SK-N-DZ (cell line): Measurements from ENCODE around the gene SCMH1.
"Not testable (repeated sequence)": the region's sequence is repeated elsewhere in the genome, so short reads cannot be mapped to it uniquely, and the experiment has no call there.

Experiments used
- DNase-seq: peaks from one replicate; pipeline ENCODE4 v3.0.0-alpha.2; 2015; ENCODE audit warnings: low spot score

The SCMH1 gene

DNA sequence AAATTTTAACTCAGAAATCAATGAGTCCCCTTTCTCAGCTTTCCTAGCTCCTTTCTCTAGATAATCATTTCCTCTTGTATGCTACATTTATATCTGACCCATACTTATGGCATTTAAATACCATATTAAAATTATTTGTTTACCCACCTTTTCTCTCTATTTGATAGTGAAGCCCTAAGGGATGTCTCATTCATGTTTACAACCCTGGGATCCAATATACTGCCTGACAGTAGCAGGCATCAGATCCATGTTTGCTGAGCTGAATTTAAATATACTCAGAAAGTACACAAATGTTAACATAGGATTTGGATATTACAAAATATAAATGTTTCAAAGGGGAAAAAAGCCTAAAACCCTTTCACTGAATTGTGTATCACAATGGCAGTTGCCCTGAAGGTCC is 26.5 kb downstream of the SCMH1 start:
- DNase-seq = no peak

DNA sequence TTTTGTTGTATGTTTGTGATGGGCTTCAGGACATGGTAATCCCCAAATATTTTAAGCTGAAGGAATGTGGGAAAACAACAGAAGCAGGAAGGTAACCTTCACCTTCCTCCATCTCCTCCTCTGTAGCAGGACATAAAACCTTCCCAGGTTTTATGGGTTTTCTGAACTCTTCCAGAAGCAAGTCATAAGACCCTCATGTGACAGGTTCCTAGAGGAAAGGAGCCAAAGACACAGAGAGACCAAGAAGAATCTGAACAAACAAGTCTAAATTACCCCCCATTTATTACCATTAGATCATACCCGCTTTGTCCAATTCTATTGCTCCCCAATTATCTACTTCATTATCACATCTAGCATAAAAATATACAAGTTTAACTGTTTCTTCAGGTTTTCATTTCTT is 28.8 kb downstream of the SCMH1 start:
- no peak for DNase-seq

DNA sequence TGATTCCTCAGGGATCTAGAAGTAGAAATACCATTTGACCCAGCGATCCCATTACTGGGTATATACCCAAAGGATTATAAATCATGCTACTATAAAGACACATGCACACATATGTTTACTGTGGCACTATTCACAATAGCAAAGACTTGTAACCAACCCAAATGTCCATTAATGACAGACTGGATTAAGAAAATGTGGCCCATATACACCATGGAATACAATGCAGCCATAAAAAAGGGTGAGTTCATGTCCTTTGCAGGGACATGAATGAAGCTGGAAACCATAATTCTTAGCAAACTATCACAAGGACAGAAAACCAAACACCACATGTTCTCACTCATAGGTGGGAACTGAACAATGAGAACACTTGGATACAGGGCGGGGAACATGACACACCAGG is 30.5 kb downstream of the SCMH1 start:
- not testable (repeated sequence) for DNase-seq

DNA sequence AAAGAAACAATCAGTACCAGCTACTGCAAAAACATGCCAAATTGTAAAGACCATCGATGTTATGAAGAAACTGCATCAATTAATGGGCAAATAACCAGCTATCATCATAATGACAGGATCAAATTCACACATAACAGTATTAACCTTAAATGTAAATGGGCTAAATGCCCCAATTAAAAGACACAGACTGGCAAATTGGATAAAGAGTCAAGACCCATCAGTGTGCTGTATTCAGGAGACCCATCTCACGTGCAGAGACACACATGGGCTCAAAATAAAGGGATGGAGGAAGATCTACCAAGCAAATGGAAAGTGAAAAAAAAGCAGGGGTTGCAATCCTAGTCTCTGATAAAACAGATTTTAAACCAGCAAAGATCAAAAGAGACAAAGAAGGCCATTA is 35.1 kb downstream of the SCMH1 start:
- not testable (repeated sequence) for DNase-seq

DNA sequence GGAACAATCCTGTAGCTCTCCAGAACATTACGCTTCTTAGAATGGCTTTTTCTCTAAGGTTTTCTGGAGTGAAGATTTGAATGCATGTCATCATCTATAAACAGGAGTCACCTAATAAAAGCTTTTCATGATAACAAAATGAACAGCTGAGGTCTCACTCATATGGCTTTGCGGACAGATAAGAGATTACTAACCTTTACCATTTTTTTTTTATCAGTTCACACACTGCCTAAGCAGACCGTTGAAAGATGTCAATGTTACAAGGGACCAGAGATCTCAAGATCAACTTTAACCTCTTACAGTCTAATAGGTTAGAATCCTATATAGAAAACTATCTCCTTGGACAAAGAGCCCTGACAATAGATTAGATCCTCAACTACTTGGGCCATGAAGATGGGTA is 41.4 kb downstream of the SCMH1 start:
- no peak for DNase-seq

DNA sequence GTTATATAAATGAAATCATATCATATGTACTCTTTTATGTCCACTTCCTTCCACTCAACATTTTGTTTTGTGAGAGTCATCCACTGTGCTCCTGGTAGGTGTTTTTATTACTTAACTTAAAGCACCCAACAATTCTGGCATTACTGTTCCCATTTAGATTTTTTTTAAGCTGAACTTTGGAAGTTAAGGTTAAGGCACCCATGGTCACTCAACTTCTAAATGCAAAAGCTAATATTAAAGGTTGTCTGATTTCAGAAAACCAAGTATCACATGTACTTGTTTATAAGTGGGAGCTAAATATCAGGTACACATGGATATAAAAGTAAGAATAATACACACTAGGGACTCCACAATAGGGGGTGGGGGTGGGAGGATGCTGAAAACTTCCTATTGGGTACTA is 42.7 kb downstream of the SCMH1 start:
- DNase-seq = no peak

DNA sequence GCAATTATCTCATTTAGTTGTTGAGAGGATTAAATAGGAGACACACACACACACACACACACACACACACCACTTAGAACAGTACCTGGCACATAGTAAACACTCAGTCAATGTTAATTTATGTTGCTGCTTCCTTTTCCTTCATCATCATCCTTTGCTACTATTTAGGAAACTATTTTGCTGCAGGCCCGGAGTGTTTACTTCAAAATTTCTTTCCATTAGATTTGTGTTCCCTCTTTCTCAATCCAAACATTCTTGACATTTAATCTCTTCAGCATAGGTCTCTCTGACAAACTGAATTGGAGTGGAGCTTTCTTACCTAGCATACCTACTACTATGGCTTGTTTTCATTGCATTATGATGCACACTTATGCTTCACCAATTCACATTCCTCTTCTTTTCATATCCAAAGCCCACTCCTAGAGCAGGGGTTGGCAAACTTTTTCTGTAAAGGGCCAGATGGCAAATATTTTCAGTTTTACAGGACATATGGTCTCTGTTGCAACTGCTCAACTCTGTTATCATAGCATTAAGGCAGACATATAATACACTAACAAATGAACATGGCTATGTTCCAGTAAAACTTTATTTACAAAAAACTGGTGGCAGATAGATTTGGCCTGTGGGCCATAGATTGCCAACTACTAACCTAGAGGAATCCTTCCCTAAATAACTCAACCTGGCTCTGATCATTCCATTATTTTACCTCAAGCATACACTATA is 49.5 kb downstream of the SCMH1 start:
- DNase-seq = no peak

DNA sequence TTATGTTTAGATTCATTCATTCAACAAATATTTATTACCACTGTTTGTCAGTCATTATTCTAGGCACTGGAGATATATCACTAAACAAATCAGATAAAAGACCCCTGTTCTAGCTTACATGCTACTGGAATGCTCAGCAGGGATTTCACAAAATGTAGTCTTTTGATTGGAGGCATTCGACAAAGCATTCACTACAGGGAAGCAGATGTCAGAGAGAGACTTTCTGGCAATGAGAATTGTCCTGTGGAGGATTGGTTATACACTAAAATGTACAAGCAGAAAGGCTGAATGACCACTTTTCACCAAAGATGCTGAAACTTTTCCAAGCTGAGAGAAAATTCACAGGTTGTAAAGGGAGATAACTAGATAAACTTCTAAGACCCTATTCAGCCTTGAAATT is 57.7 kb downstream of the SCMH1 start:
- DNase-seq = no peak

DNA sequence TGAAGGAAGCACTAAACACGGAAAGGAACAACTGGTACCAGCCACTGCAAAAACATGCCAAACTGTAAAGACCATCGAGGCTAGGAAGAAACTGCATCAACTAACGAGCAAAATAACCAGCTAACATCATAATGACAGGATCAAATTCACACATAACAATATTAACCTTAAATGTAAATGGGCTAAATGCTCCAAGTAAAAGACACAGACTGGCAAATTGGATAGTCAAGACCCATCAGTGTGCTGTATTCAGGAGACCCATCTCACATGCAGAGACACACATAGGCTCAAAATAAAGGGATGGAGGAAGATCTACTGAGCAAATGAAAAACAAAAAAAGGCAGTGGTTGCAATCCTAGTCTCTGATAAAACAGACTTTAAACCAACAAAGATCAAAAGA is 63.9 kb downstream of the SCMH1 start:
- DNase-seq = not testable (repeated sequence)

DNA sequence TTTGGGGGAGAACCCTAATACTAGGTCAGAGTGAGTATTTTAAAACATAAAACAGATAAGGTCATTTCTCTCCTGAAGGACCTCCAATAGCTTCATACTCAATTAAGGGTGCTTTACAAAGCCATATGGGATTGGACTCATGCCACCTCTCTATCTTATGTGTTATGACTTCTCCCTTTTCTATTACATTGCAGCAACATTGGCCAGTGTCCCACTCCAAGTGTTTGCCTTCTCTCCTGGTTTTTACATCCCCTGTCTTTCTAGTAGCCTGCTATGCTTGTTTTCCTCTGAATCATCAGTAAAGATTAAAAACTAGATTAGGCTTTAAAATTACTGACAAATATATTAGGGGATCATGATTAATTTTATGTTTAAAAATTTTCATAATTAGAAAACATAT is 66.6 kb downstream of the SCMH1 start:
- no peak for DNase-seq

DNA sequence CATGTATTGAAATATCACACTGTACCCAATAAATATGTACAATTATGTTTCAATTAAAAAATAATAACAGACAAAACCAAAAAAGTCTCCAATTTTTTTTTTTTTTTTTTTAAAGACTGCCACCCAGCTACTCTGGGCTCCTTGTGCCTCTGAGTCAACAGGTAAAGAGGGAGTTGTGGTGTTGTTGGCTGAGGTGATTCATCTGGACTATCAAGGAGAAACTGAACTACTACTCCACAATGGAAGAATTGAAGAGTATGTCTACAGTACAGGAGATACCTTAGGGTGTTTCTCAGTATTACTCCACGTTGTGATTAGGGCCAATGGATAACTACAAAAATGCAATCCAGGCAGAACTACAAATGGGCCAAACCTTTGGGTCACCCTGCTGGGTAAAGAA is 67.9 kb downstream of the SCMH1 start:
- no peak for DNase-seq

DNA sequence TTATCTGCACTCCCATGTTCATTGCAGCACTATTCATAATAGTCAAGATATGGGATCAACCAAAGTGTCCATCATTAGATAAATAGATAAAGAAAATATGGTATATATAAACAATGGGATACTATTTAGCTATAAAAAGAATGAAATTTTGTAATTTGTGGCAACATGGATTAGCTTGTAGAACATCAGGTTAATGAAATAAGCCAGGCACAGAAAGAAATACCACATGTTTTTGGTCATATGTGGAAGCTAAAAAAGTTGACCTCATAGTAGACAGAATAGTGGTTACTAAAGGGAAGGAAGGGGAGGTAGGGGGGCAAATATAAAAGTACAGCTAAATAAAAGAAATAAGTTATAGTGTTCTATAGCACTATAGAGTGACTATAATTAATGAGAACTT is 68.5 kb downstream of the SCMH1 start:
- DNase-seq = no peak

DNA sequence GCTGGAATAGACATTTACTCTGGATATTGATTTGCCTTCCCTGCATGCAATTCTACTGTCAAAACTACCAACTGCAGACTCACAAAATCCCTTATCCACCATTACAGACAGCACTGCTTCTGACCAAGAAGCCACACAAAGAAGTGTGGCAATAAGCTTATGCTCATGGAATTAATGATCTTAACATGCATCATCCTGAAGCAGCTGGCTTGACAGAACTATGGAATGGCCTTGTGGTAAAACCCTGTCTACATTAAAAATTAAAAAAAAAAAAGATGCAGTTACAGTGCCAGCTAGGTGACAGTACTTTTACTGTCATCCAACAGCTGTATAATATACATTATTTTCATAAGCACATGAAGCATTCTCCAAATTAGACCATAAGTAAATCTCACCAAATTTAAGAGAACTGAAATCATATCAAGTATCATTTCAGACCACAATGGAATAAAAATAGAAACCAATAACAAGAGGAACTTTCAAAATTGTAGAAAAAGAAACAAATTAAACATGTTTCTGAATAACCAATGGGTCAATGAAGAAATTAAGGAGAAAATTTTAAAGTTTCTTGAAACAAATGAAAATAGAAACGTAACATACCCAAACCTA is 70.7 kb downstream of the SCMH1 start:
- no peak for DNase-seq

DNA sequence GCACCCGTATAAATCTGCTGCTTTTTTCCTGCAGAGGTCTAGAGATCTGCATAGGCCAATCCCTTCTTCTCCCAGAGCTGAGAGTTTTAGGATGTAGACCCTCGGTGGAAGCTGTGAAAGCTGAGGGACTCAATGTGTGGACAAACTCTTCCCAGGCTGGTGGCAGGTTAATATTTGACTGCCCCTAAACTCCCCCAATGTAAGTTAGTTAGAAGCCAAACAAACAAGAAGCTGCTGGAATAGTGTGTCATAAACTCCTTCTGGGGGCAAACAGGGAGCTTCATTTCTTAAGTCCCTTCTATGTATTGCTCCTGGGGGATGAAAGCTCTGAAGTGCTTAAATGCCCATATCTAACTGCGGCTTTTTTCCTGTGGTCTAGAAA is 72.3 kb downstream of the SCMH1 start:
- DNase-seq = no peak

DNA sequence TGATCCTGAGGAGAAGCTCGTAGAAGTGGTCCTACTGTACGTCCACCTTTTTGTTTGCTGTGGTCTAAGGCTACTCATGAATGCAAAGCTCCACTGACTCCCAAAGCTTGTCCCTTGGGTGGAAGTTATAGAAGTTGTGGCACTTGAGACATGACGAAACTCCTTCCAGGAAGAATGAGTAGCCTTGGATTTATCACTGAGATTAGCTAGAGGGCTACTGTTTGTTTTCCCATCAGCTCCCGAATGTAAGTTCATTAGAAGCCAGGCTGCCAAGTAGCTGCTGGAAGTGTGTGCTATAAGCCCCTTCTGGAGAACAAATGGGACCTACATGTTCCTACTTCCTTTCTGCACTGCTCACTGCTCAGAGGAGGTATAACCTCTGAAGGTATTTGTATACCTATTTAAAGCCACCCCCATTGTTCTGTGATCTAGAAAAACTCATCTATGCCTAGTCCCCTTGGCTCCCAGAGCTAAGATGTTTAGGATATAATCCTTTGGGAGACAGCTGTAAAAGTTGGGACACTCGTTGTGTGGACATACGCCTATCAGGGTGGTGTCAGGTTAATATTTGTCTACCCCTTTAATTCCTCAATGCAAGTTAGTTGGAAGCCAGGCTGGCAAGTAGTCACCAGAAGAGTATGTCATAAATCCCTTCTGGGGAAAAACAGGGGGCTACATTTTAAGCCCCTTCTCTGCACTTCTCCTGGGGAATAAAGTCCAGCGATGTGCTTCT is 72.9 kb downstream of the SCMH1 start:
- DNase-seq = no peak

DNA sequence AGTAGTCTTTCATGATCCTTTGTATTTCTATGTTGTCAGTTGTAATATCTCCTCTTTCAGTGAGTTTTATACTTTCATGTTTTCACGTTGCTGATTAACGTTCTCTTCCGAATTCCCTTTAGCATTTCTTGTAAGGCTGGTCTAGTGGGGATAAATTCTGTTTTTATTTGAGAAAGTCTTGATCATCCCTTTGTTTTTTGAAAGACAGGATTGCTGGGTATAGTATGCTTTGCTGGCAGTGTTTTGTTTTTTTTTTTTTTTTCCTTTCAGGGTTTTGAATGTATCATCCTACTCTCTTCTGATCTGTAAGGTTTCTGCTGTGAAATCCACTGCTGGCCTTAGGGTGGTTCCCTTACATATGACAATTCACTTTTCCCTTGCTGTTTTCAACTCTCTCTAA is 74.4 kb downstream of the SCMH1 start:
- no peak for DNase-seq

DNA sequence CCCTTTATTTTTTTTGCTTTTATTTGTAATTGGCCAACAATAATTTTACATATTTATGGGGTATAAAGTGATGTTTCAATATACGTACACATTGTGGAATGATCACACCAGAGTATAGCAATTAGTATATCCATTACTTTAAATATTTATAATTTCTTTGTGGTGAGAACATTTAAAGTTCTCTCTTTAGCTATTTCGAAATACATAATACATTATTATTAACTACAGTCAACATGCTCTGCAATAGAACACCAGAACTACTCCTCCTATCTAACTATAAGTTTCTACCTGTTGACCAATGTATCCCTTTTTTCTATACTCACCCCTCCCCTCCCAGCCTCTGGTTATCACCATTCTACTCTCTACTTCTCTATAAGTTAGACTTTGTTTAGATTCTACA is 77.4 kb downstream of the SCMH1 start:
- DNase-seq = no peak

DNA sequence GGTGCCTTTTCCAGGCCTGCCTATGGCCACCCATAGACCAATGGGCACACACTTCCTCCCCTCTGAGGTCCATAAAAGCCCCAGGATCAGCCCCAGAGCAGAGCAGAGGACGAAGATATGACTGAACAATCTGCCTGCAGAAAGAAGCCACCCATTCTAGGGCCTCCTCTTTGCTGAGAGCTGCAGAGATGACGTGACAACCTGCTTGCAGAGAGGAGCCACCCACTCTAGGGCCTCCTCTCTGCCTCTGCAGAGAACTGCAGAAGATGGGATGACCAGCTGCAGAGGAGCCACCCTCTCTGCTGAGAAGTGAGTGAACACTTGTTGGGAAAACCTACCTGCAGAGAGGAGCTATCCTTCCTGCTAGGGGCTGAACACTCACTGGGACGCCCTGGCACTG is 79.7 kb downstream of the SCMH1 start:
- DNase-seq = no peak

DNA sequence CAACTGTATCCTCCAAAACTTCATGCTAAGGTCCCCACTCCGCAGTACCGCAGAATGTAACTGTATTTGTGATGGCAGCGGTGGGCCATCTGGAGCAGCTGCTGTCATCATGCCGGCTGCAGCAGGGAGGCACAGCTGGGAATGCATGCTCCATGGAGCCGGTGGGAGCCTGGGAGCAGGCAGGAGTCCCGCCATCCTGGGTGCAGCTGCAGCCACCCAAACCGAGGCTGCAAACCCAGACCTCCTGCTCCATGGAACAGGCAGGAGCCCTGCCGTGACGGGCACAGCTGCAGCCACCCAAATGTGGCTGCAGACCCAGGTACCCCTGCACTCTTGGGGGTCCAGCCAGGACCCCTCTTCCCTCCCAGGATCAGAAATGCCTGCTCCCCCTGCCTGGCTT is 80.3 kb downstream of the SCMH1 start:
- peak; percentile 37 for DNase-seq

DNA sequence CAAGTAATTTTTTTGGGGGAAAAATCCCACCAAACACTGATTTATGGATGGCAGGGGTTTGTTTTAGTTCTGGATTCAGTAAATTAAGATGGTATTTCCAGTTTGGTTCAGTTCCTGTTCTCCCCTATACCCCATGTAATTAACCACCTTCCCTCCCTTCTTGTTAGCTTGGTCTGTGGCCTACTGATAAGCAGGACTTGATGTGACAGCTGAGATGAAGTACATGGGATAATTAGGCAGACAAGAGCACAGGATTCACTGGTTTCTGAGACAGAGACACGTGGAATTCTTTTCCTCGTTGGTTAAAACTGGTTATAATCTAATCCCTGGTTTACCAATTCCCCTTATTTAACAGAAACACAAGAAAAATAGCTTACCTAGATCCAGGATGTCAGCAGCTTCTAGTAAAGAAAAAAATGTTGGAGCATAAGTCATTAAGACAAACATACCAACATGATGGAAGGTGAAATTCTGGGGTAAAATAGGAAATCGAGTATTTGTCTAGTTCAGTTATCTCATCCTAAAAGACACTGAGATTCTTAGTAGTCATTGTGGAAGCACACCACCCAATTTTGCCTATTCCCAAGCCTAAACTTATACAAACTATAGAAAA is 81.5 kb downstream of the SCMH1 start:
- peak; percentile 5 for DNase-seq

DNA sequence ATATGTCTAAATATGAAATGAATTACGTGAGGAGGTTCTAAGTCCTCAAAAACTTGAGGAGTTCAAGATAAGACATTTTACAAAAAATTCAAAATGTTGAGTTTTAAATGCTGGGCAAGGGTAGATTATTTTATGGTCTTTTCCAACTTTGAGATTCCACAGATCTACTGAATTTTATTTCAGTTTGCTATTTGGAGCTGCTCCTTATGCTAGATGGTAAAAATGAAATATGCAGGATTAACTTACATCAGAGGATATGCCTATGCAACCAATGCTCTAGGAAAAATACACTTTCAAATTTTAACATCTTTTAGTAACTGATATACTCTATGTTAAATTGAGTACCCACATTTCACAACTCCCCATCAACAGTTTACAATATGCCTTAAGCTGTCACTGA is 83.1 kb downstream of the SCMH1 start:
- no peak for DNase-seq

DNA sequence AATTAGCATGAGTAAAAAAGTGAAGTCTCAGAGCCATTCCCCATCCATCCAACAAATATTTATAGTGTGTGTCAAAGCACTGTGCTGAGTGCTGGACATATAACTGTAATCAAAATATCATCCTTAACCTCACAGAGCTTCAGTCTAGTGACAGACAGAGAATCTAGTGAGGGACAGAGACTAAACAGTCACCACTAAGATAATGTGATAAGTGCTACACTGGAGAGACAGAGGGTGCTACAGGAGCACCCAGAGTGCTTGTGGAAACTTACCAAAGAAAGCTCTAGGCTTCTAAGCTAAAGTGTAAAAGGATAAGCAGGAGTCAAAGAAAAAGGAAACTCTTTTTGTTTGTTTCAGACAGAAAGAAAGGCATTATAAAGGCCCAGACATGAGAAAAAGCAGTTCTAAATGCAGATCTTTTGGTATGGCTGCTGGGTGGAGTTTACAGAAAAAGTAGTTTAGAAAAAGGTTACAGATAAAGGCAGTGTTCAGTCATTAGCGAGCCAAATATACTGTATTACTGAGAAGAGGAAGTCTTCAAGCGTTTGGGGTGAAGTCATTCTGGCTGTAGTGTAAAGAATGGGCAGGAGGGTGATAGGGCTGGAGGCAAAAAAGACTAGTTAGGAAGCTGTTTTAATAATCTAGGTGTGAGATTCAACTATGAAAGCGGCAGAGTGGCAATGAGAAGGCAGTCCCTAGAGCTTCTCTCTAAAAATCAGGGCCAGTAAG is 83.8 kb downstream of the SCMH1 start:
- no peak for DNase-seq
